NCI-H345 treated with DMSO at 0.1 percent for 48 hours (cell line): ENCODE measurements around the gene SEPTIN3.

Source experiments
- DNase-seq: peaks from one replicate; lab custom pipeline; 2025; ENCODE audit not compliant: unreplicated experiment; lab: John Stamatoyannopoulos, UW

The SEPTIN3 gene

DNA sequence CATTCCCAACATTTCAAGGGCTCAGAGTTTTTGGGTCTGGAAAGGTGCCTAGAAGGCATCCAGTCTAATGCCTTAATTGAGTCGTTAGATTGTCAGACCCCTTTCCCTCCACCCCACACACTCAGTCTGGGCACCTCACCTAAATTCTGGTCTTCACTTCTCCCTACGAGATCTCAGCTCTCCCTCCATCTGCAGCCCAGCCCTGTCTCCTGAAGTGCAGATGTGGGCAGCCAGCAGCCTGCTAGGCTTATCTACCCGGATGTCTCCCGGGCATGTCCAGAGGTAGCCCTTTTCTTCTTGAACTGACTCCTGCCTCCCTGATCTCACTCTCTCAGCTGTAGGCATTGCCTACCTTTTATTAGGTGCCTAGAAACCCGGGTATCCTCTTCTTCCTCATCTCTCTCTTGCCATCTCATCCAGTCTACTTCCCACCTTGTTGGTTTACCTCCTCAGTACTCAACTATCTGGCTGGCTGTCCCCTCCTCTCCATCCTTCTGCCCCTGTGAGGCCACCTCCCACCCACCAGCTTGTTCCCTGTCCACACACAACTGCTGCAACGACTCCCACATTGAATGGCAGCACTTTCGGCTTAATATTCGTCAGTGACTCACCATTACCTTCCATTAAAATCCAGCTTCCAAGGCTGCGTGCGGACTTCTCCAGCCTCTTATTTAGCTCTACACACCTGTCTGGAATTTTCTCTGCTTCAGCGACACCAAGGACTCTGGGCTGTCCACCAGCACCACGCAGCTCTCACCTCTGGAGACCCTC is 6.2 kb downstream of the SEPTIN3 start:
- no peak for DNase-seq

DNA sequence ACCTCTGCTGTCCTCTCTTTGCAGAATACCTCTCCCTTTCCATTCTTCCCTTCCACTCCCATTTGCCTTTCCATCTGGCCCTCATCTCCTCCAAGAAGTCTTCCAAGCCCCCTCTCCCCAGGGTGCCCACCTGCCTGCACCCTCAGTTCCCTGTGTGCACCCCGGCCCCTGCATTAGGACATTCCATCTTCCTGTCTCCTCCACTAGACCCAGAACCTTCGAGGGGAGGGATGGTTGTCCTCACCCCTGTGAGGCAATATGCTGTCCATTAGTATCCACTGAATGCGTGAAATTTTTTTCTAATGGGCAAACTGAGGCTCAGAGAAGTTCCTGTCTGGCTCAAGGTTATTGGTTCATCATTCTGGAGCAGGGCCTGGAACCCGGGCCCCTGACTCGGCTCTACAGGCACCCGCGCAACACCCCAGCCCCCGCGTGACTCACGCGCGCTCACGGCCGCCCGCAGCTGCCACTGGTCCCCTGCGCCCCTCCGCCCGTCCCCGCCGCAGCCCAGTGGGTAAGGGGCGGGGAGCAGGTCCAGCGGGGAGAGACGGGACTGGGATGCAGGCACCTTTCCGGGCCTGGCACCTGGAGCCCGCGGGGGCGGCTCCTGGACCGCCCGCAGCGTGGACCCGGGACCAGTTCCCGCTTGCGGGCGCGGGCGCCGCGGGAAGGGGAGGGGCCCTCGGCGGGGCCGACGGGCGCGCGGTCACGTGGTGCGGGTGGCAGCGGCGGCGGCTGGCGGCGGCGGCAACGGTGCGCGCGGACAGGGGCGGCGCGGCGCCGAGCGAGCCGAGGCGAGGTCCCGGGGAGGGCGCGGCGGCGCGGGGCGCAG is 7.0 kb downstream of the SEPTIN3 start:
- no peak for DNase-seq

DNA sequence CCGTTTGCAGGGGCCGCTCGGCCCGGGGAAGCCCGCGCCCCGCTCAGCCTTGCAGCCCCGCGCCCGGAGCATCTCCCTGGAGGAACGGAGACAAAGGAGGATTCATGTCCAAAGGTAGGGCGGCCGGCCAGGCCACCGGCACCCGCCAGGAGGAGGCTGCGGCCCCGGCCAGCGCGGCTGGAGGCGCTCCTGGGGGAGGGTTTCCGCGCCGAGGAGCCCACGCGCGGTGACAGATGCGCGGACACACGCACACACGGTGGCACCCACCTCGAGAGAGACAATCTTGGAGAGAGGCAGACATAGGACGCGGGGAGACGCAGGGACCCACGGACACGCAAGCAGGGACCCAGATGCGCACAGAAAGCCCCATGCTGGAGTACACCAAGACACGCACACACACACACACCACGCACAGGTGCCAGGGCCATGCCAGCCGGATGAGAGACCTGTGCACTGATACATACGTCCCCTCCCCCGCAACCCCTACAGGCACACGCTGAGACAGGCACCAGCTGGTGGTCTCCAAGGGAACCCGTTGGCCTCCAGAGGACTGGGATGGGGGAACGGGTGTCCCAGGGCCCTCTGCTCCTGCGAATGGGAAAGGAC is 7.8 kb downstream of the SEPTIN3 start:
- DNase-seq, result no peak

DNA sequence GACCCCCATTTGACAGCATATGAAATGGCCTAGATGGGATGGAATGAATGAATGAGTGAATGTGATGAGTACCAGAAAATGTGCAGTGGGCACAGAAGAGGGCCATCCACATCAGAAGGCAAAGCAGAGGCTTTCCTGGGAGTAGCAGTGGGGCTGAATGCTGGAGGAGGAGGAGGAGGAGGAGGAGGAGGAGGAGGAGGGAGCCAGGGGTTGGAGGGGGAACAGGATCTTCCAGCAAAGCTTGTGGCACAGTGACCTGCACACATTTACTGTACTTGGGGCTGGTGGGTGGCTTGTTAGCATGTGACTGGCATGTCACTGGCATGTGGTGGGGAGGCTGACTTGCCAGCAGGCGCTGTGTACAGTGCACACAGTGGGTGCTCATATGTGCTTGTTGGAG is 9.5 kb downstream of the SEPTIN3 start:
- DNase-seq, result no peak

GRCh38 chr22:41979423-41980250 is 10.4 kb downstream of the SEPTIN3 start:
- no peak for DNase-seq

- no peak for DNase-seq
Measured at GRCh38 chr22:41982865-41983264, 13.6 kb downstream of the SEPTIN3 start.

DNA sequence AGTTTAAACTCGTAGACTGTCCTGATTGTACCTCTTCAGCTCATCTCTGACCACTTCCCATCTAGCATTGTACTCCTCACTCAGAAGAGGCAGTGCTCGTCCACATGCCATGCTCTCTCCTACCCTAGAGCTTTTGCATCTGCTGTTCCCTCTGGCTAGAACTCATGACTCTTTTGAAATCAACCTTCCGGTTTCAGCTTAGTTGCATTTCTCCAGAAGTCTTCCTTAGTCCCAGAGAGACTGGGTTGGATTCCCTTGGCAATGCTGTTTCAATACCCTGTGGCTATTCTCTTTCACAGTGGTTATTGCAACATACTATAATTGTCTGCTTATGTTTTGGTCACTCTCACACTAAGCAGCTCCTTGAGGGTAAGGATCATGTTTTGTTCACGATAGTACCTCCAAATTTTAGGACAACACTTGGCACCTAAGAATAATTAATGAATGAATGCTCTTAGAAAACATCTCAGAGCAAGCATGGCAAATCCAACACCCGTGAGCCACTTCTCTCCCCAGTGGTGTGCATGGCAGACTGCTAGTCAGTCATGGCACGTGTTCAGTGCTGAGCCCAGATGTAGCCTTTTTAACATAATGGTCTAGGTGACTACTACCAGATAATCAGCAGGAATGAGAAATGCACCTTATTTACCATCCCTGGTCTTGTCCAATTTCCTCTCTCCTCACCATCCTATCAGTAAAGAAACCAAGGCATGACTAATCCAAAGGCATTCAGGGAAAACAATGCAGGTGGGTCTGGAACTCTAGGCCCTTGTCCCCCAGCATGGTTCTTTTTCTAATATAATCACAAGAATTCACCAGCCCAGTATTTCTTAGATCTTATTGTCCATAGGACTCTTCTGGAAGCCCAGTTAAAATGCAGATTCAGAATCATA is 14.5 kb downstream of the SEPTIN3 start:
- DNase-seq, result no peak

GRCh38 chr22:41987276-41987675 is 18.0 kb downstream of the SEPTIN3 start:
- no peak for DNase-seq

- DNase-seq, result no peak
Measured at GRCh38 chr22:41989246-41989645, 20.0 kb downstream of the SEPTIN3 start.

- no peak for DNase-seq
Measured at GRCh38 chr22:41991111-41991510, 21.9 kb downstream of the SEPTIN3 start.

DNA sequence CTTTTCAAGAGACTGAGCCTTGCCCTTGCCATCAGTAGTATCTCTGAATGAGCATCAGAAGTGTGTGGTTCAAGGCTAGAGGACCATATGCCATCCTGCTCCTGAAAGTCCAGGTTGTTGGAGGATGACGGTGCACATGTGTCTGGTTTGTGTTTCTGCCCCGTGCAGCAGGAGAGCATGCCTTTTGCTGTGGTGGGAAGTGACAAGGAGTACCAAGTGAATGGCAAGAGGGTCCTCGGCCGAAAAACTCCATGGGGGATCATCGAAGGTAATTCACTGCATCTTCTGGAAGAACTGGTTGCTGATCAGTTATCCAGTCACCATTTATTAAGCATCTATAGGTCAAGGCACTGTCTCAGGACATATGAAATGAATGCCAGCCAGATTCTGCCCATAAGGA is 23.3 kb downstream of the SEPTIN3 start:
- no peak for DNase-seq

DNA sequence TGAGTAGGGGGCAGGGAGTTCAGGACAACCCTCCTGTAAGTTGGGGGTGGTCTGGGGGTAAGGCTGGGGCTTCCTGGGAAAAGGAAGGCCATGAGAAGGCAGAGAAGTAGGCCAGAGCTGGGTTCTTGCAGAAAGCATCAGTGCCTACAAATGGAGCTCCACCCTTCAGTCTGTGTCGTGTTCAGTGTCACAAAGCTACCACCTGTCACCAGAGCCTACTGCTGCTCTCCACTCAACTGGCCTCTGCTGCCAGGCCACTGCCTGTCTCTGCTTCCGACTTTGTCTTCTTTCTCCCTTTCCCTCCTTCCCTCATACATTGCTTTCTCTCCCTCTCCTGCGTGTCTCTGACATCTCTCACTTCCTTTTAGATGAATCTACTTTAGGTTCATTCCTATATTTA is 26.0 kb downstream of the SEPTIN3 start:
- DNase-seq, result no peak

- DNase-seq, result no peak
Measured at GRCh38 chr22:41996826-41997225, 27.6 kb downstream of the SEPTIN3 start.

GRCh38 chr22:41998361-41999261 is 29.4 kb downstream of the SEPTIN3 start, which contains the start of gene WBP2NL:
TSS of gene WBP2NL (plus strand) at chr22:41998788. CDS start at chr22:41998819, 31 bp downstream.
- DNase-seq, result peak; percentile 53

- DNase-seq, result no peak
Measured at GRCh38 chr22:42000466-42000865, 31.2 kb downstream of the SEPTIN3 start.

DNA sequence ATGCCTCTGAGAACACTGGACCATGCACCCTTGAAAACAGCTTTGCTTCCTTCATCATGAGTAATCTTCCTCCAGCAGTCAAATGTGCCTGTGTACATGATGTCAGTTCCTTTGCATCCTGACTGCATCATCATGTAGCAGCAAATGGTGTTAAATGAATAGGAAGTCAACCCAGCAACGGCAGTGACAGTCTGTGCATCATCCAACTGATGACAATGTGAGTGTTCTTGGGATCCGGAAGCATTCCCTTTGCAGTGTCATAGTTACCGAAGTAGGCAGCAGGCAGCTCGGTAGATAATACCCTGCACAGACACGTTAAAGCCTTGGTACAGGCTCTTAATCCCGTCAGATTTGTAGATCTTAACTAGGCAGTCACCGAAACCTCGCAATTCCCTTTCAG is 31.9 kb downstream of the SEPTIN3 start:
- DNase-seq, result no peak

DNA sequence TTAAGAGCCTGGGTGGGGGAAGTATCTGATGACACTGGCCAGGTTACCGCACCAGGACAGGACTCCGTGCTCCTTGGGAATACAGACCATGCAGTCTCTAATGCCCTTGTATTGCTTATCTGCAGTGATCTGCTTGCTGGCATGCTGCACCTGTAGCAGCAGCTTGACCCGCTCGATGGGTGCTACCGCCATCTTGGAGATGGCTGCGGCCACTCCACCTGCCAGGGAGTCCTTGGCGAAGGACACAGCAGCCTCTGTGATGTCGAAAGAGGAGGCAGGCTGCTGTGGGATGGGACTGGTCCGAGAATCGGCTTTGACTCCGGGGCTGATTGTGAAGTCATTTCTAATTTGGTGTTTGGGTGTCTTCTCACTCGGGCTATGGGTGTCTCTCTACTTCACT is 32.5 kb downstream of the SEPTIN3 start:
- DNase-seq, result no peak

DNA sequence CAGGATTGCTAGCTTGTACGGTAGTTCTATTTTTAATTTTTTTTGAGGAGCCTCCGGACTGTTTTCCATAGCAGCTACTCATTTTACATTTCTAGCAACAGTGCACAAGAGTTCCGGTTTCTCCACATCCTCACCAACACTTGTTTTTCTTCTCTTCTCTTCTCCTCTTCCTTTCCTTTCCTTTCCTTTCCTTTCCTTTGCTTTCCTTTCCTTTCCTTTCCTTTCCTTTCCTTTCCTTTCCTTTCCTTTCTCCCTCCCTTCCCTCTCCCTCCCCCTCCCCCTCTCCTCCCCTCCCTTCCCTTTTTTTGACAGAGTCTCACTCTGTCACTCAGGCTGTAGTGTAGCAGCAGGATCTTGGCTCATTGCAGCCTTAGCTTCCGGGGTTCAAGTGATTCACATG is 38.7 kb downstream of the SEPTIN3 start:
- no peak for DNase-seq

DNA sequence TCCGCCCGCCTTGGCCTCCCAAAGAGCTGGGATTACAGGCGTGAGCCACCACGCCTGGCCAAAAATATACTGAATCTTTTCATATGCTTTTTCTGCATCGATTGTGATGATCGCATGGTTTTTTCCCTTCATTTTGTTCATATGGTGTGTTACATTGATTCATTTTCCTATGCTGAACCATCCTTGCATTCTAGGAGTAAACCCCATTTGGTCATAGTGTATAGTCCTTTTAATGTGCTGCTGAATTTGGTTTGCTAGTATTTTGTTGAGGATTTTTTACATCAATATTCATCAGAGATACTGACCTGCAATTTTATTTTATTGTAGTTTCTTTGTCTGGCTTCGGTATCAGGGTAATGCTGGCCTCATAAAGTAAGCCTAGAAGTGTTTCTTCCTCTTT is 41.5 kb downstream of the SEPTIN3 start:
- no peak for DNase-seq
